GM10266 (cell line): ENCODE data around the gene TAF9.
"Not testable (repeated sequence)": the region's sequence is repeated elsewhere in the genome, so short reads cannot be mapped to it uniquely, and the experiment has no call there.

Experiments used
- DNase-seq: peaks from one replicate; pipeline ENCODE4 v3.0.0; 2012; ENCODE audit errors: extremely low spot score
- CTCF ChIP-seq: IDR thresholded peaks from 2 replicates; pipeline ENCODE4 v1.5.1; 2012; ENCODE audit warnings: mild to moderate bottlenecking, low read depth; ENCODE audit not compliant: control insufficient read depth, insufficient read depth; ENCODE audit errors: missing control alignments

Gene TAF9

GRCh38 chr5:69335341-69335935, 33.9 kb downstream of the TAF9 start:
- TF ChIP-seq CTCF, result no peak
- no peak for DNase-seq

DNA sequence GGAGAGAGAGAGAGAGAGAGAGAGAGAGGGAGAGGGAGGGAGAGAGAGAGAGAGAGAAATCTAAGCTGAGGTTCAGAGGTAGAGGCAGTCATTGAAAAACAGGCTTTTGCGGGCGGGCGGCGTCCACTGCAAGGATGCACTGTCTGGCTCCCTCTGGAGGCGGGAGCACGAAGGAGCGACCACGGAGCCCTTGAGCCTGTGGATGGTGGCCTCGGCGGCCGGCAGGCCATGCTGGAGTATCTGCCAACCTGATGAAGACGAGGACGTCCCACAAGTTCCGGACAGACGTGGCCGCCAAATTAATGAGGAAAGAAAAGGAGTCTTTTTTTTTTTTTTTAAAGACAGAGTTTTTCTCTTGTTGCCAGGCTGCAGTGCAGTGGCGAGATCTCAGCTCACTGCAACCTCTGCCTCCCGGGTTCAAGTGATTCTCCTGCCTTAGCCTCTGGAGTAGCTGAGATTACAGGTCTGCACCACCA, 34.5 kb downstream of the TAF9 start:
- TF ChIP-seq CTCF, result peak; percentile 83
- peak; percentile 80 for DNase-seq

DNA sequence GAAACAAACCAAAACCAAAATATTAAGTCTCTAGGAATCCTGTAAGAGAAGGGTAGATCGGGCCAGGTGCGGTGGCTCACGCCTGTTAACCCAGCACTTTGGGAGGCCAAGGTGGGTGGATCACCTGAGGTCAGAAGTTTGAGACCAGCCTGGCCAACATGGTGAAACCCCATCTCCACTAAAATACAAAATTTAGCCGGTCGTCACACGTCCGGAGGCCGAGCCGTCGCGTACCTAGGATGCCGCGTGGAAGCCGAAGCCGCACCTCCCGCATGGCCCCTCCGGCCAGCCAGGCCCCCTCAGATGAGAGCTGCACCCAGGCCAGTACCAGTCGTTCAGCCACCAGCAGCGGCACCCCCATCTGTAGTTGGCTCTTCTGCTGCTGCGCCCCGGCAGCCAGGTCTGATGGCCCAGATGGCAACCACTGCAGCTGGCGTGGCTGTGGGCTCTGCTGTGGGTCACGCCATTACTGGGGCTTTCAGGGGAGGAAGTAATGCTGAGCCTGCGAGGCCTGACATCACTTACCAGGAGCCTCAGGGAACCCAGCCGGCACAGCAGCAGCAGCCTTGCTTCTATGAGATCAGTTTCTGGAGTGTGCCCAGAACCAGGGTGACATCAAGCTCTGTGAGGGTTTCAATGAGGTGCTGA, 35.5 kb downstream of the TAF9 start:
- not testable (repeated sequence) for DNase-seq

DNA sequence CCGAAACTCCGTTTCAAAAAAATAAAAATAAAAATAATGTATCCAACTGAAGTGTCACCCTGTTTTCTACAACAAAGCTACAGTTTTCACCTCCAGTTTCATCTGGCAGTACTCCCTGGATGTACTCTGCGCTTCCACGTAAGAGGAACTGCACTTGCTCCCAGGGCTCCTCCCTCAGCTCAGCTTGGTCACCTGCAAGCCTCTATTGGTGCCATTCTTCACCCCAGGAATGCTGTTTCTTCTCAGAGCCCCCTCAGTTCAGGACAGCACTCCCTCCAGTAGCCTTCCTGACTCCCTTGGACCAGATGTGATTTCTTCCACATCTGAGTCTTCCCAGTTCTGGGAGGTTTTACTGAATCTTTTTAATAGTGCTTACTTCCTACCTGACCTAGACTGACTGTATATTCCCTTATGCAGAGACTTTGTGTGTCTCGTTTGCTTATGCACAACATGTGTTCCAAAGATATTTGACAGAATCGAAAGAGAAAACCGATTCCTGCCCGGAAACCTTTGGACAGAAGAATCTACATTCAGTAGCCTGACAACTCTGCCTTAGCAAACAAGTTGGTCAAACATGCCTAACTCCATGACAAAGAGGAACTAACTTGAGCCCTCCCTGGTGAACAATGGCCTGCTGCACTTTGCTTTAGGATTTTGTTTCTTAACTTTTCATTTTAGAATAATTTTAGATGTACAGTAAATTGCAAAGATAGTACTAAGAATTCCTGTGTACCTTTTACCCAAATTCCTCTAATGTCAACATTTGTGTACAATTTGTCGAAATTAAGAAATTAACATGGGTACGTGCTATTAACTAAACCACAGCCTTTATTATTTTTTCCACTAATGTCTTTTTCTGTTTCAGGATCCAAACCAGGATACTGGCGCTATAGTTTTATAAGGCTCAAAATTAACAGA, 37.5 kb downstream of the TAF9 start:
- no peak for DNase-seq
- no peak for TF ChIP-seq CTCF

- TF ChIP-seq CTCF, result no peak
Observed at GRCh38 chr5:69329905-69330489, 39.3 kb downstream of the TAF9 start.

DNA sequence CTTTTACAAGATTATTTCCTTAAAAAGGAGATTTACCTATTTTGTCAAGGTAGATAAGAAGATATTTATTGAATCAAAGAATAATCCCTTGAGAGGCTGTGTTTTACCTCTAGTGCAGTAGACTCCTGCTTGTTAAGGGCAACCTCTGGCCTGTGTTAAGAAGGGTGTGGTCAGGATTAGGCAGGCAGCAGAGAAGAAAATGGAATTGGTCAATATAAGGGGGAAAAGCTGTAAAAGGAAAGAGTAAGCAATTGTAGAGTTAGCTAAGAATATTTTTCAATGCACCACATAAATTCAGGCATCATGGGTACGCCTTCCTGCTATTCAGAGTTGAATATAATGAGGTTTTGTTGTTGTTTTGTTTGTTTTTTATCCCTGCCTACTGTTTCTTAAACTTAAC, 43.0 kb downstream of the TAF9 start:
- no peak for TF ChIP-seq CTCF
- no peak for DNase-seq

More at GRCh38 chr5:69329905-69330489, 39.3 kb downstream of the TAF9 start:
- DNase-seq, result no peak

DNA sequence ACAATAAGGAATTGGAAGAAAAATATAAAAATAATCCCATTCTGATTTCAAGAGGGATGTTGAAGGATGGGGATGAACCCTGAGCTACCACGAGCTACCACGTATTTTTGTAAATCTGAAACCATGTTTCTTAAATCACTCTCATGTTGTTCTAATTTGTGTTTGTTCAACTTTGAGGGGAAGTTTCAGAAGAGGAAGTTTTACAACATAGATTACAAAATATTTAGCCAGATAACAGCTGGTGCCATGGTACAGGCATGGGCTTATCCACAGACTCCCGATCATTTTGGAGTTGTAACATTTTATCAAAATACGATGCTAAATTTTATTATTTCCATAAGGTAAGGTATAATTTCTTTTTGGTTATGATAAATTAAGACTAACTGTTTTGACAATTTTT, 51.9 kb downstream of the TAF9 start:
- DNase-seq, result no peak
- TF ChIP-seq CTCF, result no peak
